AG04449 (cell line): ENCODE measurements around the gene GJB4.

Experiments used
- CTCF ChIA-PET: fragments of 350-600 bp; formaldehyde crosslinking; extraction: SDS; loops from one replicate; lab custom pipeline; 2021; ENCODE audit warnings: antibody characterized with exemption; lab: Yijun Ruan, JAX
- POLR2A ChIA-PET: fragments of 400-600, 350-600 bp; formaldehyde crosslinking; extraction: SDS; loops from one replicate; lab custom pipeline; 2020; ENCODE audit warnings: antibody characterized with exemption, inconsistent platforms; lab: Yijun Ruan, JAX
- DNase-seq: peaks from one replicate; pipeline ENCODE4 v3.0.0-alpha.2; 2010; ENCODE audit warnings: low read depth, low spot score
- H3K4me3 ChIP-seq: 2 replicates; pipeline ENCODE4 v1.5.1; 2011; ENCODE audit warnings: low read depth, mild to moderate bottlenecking, control low read depth, low read length
- CTCF ChIP-seq: IDR thresholded peaks from one replicate; pipeline ENCODE4 v1.5.1; 2011; ENCODE audit warnings: mild to moderate bottlenecking, moderate library complexity, low read length, control low read depth, inconsistent platforms; ENCODE audit not compliant: insufficient read depth; ENCODE audit errors: missing control alignments

The GJB4 gene

GRCh38 chr1:34778381-34778780 lies 18.8 kb downstream of the GJB4 start:
- no peak overlapping the region for H3K4me3 ChIP-seq
- no peak for TF ChIP-seq CTCF
- no peak for DNase-seq
- ChIA-PET CTCF (interaction anchor here (1.1 to 2.1 kb wide), 4 partner anchors 12 to 75 kb away, joined by 3 to 10 read pairs (median 4); no protein-coding TSS in a partner anchor), POLR2A (no interaction called here)

GRCh38 chr1:34779005-34779404 lies 19.5 kb downstream of the GJB4 start:
- H3K4me3 ChIP-seq, result no peak overlapping the region
- CTCF ChIA-PET, result interaction anchor here (1.1 to 2.1 kb wide), 3 partner anchors 12 to 74 kb away, joined by 3 to 10 read pairs (median 4); no protein-coding TSS in a partner anchor
- no peak for DNase-seq
- POLR2A ChIA-PET, result no interaction called here
- no peak for TF ChIP-seq CTCF

GRCh38 chr1:34779526-34779925 lies 20.0 kb downstream of the GJB4 start:
- H3K4me3 ChIP-seq, result no peak overlapping the region
- TF ChIP-seq CTCF, result no peak
- DNase-seq, result no peak
- POLR2A ChIA-PET, result no interaction called here
- CTCF ChIA-PET, result interaction anchor here (2.1 to 3.2 kb wide), 2 partner anchors 73 kb away, joined by 10 to 15 read pairs; no protein-coding TSS in a partner anchor

- ChIA-PET CTCF (interaction anchor here (3.2 kb wide), 1 partner anchor 73 kb away, joined by 15 read pairs; no protein-coding TSS in a partner anchor), POLR2A (no interaction called here)
- H3K4me3 ChIP-seq, result no peak overlapping the region
- no peak for DNase-seq
- TF ChIP-seq CTCF, result no peak
These were observed 20.4 kb downstream of the GJB4 start for GRCh38 chr1:34779962-34780361.

GRCh38 chr1:34780528-34780927 lies 21.0 kb downstream of the GJB4 start:
- POLR2A ChIA-PET, result no interaction called here
- DNase-seq, result no peak
- no peak for TF ChIP-seq CTCF
- CTCF ChIA-PET, result interaction anchor here (3.2 kb wide), 1 partner anchor 72 kb away, joined by 15 read pairs; no protein-coding TSS in a partner anchor
- H3K4me3 ChIP-seq, result no peak overlapping the region

- no peak within 1 kb of the TSS for H3K4me3 ChIP-seq
- ChIA-PET POLR2A (interaction anchor here (0.7 kb wide), 1 partner anchor 78 kb away, joined by 4 read pairs; the partner anchor contains the start of gene SMIM12), CTCF (interaction anchor here (1.2 to 3.2 kb wide), 3 partner anchors 72 to 84 kb away, joined by 3 to 15 read pairs (median 5); no protein-coding TSS in a partner anchor)
- no peak for TF ChIP-seq CTCF
- no peak for DNase-seq
These were observed 21.7 kb downstream of the GJB4 start, which contains the start of gene GJB3 for GRCh38 chr1:34781071-34781843. Gene GJB3 (plus strand): TSS chr1:34781214. CDS start chr1:34784763, 3,549 bp downstream.
